Stimulated activated CD8-positive, alpha-beta memory T cell treated with anti-CD3 and anti-CD28 coated beads, Interleukin-7, amount 100 ng/mL, for 4 hours (primary cell): ENCODE measurements around the gene PRSS56.
"Not testable (repeated sequence)": the region's sequence is repeated elsewhere in the genome, so short reads cannot be mapped to it uniquely, and the experiment has no call there.

Source experiments
- DNase-seq, 2 donors: peaks; one replicate each; pipeline ENCODE4 v3.0.0-alpha.2; 2020; ENCODE audit warnings: low read depth in 2 of 2

Gene PRSS56

GRCh38 chr2:232525791-232526371 is 5.7 kb downstream of the PRSS56 start, which contains the start of gene CHRND:
CHRND (plus strand) TSS chr2:232526160; CDS start chr2:232526216, 56 bp downstream.
- no peak for DNase-seq

- DNase-seq = no peak
Observed at GRCh38 chr2:232526372-232526941, 6.3 kb downstream of the PRSS56 start.

- no peak for DNase-seq
Observed at GRCh38 chr2:232527905-232528470, 7.8 kb downstream of the PRSS56 start.

GRCh38 chr2:232528746-232529460 is 8.7 kb downstream of the PRSS56 start:
- no peak for DNase-seq

- no peak for DNase-seq
Observed at GRCh38 chr2:232529806-232530547, 9.8 kb downstream of the PRSS56 start.

GRCh38 chr2:232530626-232531260 is 10.6 kb downstream of the PRSS56 start:
- DNase-seq = no peak

- no peak for DNase-seq
Observed at GRCh38 chr2:232532419-232532818, 12.2 kb downstream of the PRSS56 start.

GRCh38 chr2:232532821-232533220 is 12.6 kb downstream of the PRSS56 start:
- not testable (repeated sequence) for DNase-seq

- DNase-seq = no peak
Observed at GRCh38 chr2:232533944-232534710, 13.9 kb downstream of the PRSS56 start.

- no peak for DNase-seq
Observed at GRCh38 chr2:232534940-232535651, 14.9 kb downstream of the PRSS56 start.

GRCh38 chr2:232535761-232536530 is 15.8 kb downstream of the PRSS56 start:
- no peak for DNase-seq

GRCh38 chr2:232537079-232537478 is 16.9 kb downstream of the PRSS56 start:
- no peak for DNase-seq

- no peak for DNase-seq
Observed at GRCh38 chr2:232537499-232537898, 17.3 kb downstream of the PRSS56 start.

GRCh38 chr2:232538671-232539070 is 18.5 kb downstream of the PRSS56 start:
- no peak for DNase-seq

GRCh38 chr2:232539298-232540231 is 19.4 kb downstream of the PRSS56 start, which contains the start of gene CHRNG:
CHRNG (plus strand) TSS chr2:232539692; CDS start chr2:232539748, 56 bp downstream.
- no peak for DNase-seq

GRCh38 chr2:232540441-232541041 is 20.4 kb downstream of the PRSS56 start:
- no peak for DNase-seq

GRCh38 chr2:232541195-232541960 is 21.2 kb downstream of the PRSS56 start:
- DNase-seq = no peak
